HG02840 (cell line): ENCODE data around the gene CLCC1.

Source experiments
- ATAC-seq: cut with Tn5 transposase; IDR thresholded peaks from one replicate; pipeline ENCODE4 v1.9.1; 2021; ENCODE audit warnings: mild to moderate bottlenecking, moderate library complexity, moderate number of reproducible peaks; ENCODE audit not compliant: unreplicated experiment, low FRiP score

The CLCC1 gene

DNA sequence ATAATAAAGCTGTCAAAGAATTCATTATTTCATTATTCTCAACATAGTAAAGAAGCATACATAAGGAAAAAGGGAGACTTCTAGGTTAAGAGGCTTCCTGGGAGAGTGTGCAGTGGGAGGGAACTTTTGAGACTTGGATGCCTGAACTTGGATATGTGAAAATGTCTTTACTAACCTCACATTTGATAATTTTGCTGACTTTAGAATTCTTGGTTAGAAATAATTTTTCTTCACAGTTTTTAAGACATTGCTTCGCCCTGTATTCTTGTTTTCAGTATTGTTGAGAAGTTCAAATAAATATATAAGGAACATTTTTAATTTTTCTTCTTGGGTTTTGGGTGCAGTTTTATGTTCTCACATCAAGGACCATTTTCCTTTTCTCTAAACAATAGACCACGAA is 46.5 kb downstream of the CLCC1 start:
- ATAC-seq: no peak
